H9 (cell line): ENCODE results near the gene ALKBH5. TPM values are rescaled to one million over a fixed set of nuclear protein-coding genes. Genes with fewer than 3 reads are reported as not detected.

Experiments
- DNase-seq: peaks from one replicate; pipeline ENCODE4 v3.0.0-alpha.2; 2017
- H2AFZ ChIP-seq: one replicate; pipeline ENCODE4 v1.6.1; 2013; ENCODE audit warnings: mild to moderate bottlenecking, low read length, control low read depth, moderate library complexity
- H2AK5ac ChIP-seq: 2 replicates; pipeline ENCODE4 v1.6.1; 2013; ENCODE audit warnings: low read length, control low read depth, mixed read lengths; ENCODE audit not compliant: insufficient read length
- H2BK120ac ChIP-seq: one replicate; pipeline ENCODE4 v1.6.1; 2013; ENCODE audit warnings: low read depth, mild to moderate bottlenecking, low read length, control low read depth, inconsistent platforms; ENCODE audit not compliant: poor library complexity, severe bottlenecking
- H2BK12ac ChIP-seq: 2 replicates; pipeline ENCODE4 v1.6.1; 2013; ENCODE audit warnings: low read length, control low read depth, mixed read lengths, low read depth; ENCODE audit not compliant: insufficient read length
- H2BK15ac ChIP-seq: 2 replicates; pipeline ENCODE4 v1.6.1; 2013; ENCODE audit warnings: low read depth, low read length, control low read depth
- H2BK20ac ChIP-seq: one replicate; pipeline ENCODE4 v1.6.1; 2013; ENCODE audit warnings: low read depth, mild to moderate bottlenecking, low read length, control low read depth, inconsistent platforms; ENCODE audit not compliant: poor library complexity, severe bottlenecking
- H2BK5ac ChIP-seq: 2 replicates; pipeline ENCODE4 v1.6.1; 2013; ENCODE audit warnings: low read length, control low read depth, mixed read lengths; ENCODE audit not compliant: insufficient read length
- H3K14ac ChIP-seq: 2 replicates; pipeline ENCODE4 v1.6.1; 2013; ENCODE audit warnings: low read length, control low read depth; ENCODE audit not compliant: insufficient read depth
- H3K18ac ChIP-seq: 2 replicates; pipeline ENCODE4 v1.6.1; 2013; ENCODE audit warnings: low read depth, mild to moderate bottlenecking, mixed read lengths, low read length, control low read depth; ENCODE audit not compliant: insufficient read length
- H3K23ac ChIP-seq: 2 replicates; pipeline ENCODE4 v1.6.1; 2013; ENCODE audit warnings: low read length, control low read depth, mixed read lengths, low read depth; ENCODE audit not compliant: insufficient read length
- H3K23me2 ChIP-seq: 2 replicates; pipeline ENCODE4 v1.6.1; 2013; ENCODE audit warnings: low read depth, mild to moderate bottlenecking, mixed read lengths, low read length, control low read depth; ENCODE audit not compliant: insufficient read length, poor library complexity, severe bottlenecking
- H3K27ac ChIP-seq: 2 replicates; pipeline ENCODE4 v1.5.1; 2013; ENCODE audit warnings: low read length, control low read depth, mixed read lengths, low read depth; ENCODE audit not compliant: insufficient read length
- H3K27me3 ChIP-seq: 2 replicates; pipeline ENCODE4 v1.6.1; 2013; ENCODE audit warnings: low read length, control low read depth, inconsistent platforms; ENCODE audit not compliant: insufficient read depth
- H3K4ac ChIP-seq: 2 replicates; pipeline ENCODE4 v1.6.1; 2013; ENCODE audit warnings: low read depth, mild to moderate bottlenecking, control low read depth, inconsistent platforms, low read length, moderate library complexity
- H3K4me1 ChIP-seq: 2 replicates; pipeline ENCODE4 v1.6.1; 2013; ENCODE audit warnings: low read length, control low read depth, inconsistent platforms; ENCODE audit not compliant: insufficient read depth
- H3K4me2 ChIP-seq: 2 replicates; pipeline ENCODE4 v1.6.1; 2013; ENCODE audit warnings: low read length, control low read depth, mixed read lengths; ENCODE audit not compliant: insufficient read length, insufficient read depth
- H3K56ac ChIP-seq: 2 replicates; pipeline ENCODE4 v1.6.1; 2013; ENCODE audit warnings: low read depth, mild to moderate bottlenecking, mixed read lengths, low read length, control low read depth; ENCODE audit not compliant: insufficient read length
- H3K79me1 ChIP-seq: 2 replicates; pipeline ENCODE4 v1.6.1; 2013; ENCODE audit warnings: low read depth, mild to moderate bottlenecking, moderate library complexity, low read length, control low read depth, inconsistent platforms; ENCODE audit not compliant: insufficient read depth, poor library complexity, severe bottlenecking
- H3K79me2 ChIP-seq: 2 replicates; pipeline ENCODE4 v1.6.1; 2013; ENCODE audit warnings: low read length, control low read depth, inconsistent platforms; ENCODE audit not compliant: insufficient read depth
- H3K9ac ChIP-seq: 2 replicates; pipeline ENCODE4 v1.6.1; 2013; ENCODE audit warnings: low read length, control low read depth, mixed read lengths; ENCODE audit not compliant: insufficient read length; ENCODE audit errors: extremely low read depth
- H3K9me3 ChIP-seq: one replicate; pipeline ENCODE4 v1.6.1; 2013; ENCODE audit warnings: low read depth, low read length, inconsistent platforms; ENCODE audit not compliant: control insufficient read depth
- H3T11ph ChIP-seq: one replicate; pipeline ENCODE4 v1.6.1; 2013; ENCODE audit warnings: mild to moderate bottlenecking, low read length, control low read depth, inconsistent platforms
- H4K20me1 ChIP-seq: one replicate; pipeline ENCODE4 v1.6.1; 2013; ENCODE audit not compliant: control insufficient read depth, insufficient read length, insufficient read depth
- H4K5ac ChIP-seq: 2 replicates; pipeline ENCODE4 v1.6.1; 2013; ENCODE audit warnings: low read depth, mild to moderate bottlenecking, mixed read lengths, low read length, control low read depth; ENCODE audit not compliant: insufficient read length
- H4K8ac ChIP-seq: replicated peaks from 2 replicates; pipeline ENCODE4 v1.6.1; 2013; ENCODE audit warnings: low read length, control low read depth, mixed read lengths, low read depth; ENCODE audit not compliant: insufficient read length
- H4K91ac ChIP-seq: 2 replicates; pipeline ENCODE4 v1.6.1; 2013; ENCODE audit warnings: low read depth, mild to moderate bottlenecking, moderate library complexity, mixed read lengths, low read length, control low read depth; ENCODE audit not compliant: insufficient read length
- H3K27ac Mint-ChIP-seq, 3 experiments: 2 replicates in 2 of 3; 3 replicates in 1 of 3; pipeline ENCODE4 v1.8.0; 2020 to 2021; ENCODE audit warnings: mixed read lengths in 3 of 3, mild to moderate bottlenecking in 1 of 3, moderate library complexity in 1 of 3
- H3K27me3 Mint-ChIP-seq: 2 replicates; pipeline ENCODE4 v1.8.0; 2021; ENCODE audit warnings: low read depth, mild to moderate bottlenecking, moderate library complexity, mixed read lengths
- H3K36me3 Mint-ChIP-seq, 3 experiments: 2 replicates in 2 of 3; 3 replicates in 1 of 3; pipeline ENCODE4 v1.8.0; 2020 to 2021; ENCODE audit warnings: low read depth in 3 of 3, mixed read lengths in 3 of 3; ENCODE audit not compliant: insufficient read depth in 1 of 3
- H3K4me1 Mint-ChIP-seq, 2 experiments: 2 replicates each; pipeline ENCODE4 v1.8.0; 2020; ENCODE audit warnings: mixed read lengths in 2 of 2
- H3K4me3 Mint-ChIP-seq, 2 experiments: 2 replicates in 1 of 2; 3 replicates in 1 of 2; pipeline ENCODE4 v1.8.0; 2020 to 2021; ENCODE audit warnings: mild to moderate bottlenecking in 2 of 2, mixed read lengths in 2 of 2, moderate library complexity in 1 of 2
- H3K9me3 Mint-ChIP-seq, 2 experiments: 2 replicates in 1 of 2; 3 replicates in 1 of 2; pipeline ENCODE4 v1.8.0; 2020; ENCODE audit warnings: mild to moderate bottlenecking in 2 of 2, mixed read lengths in 2 of 2, moderate library complexity in 1 of 2
- CTCF ChIP-seq: fragments of 200-600 bp; sonication (generic); conservative IDR thresholded peaks from 3 replicates; pipeline ENCODE4 v1.8.0; 2021; ENCODE audit warnings: antibody characterized with exemption, mild to moderate bottlenecking
- WGBS: extraction: QIAGEN DNeasy Blood & Tissue Kit; methylation state at CpG from one replicate; pipeline ENCODE4 v1.1.7; 2013; ENCODE audit warnings: missing lambda C conversion rate, low lambda C conversion rate, mixed read lengths; ENCODE audit not compliant: insufficient read length; ENCODE audit errors: extremely low coverage; 5-methylcytosine and 5-hydroxymethylcytosine counted together
- total RNA-seq: library from RNA; stranded (reverse); gene quantifications from 2 replicates; pipeline ENCODE4 v1.2.1, GENCODE V29; 2021

The ALKBH5 gene
- total RNA-seq, 1 experiment from 2014 or later, result 89.8 TPM

GRCh38 chr17:18185832-18186626 lies 2.4 kb downstream of the ALKBH5 start:
- peaks cover 9% of the 10 kb centered on the region; the same call in 1 of the 2 replicates for H3K4me1 ChIP-seq
- H3K27me3 Mint-ChIP-seq, result no peaks in the 10 kb centered on the region
- WGBS, result no CpG with 5 or more reads among the region's 10 CpGs

More at GRCh38 chr17:18185832-18186626, 2.4 kb downstream of the ALKBH5 start:
- peaks cover 16 to 51% (median 30%) of the 10 kb centered on the region in 3 experiments; a peak in 6 of 7 replicates for H3K36me3 Mint-ChIP-seq
- H3K27ac Mint-ChIP-seq, result peak overlapping the region; percentile 41 to 92 (median 64); a peak in 5 of 7 replicates
- H2BK12ac ChIP-seq, result no peak overlapping the region
- H3K9me3 ChIP-seq, result no peaks in the 10 kb centered on the region
- H4K20me1 ChIP-seq, result no peaks in the 10 kb centered on the region
- H3K23ac ChIP-seq, result no peak overlapping the region
- H3K9me3 Mint-ChIP-seq, result no peaks in the 10 kb centered on the region; a peak in 1 of 5 replicates
- no peaks in the 10 kb centered on the region for H3K27me3 ChIP-seq
- no peak for DNase-seq
- peaks cover 45 to 46% of the 10 kb centered on the region in 2 experiments for H3K4me1 Mint-ChIP-seq
- no peak overlapping the region for H2BK15ac ChIP-seq
- H3K4me2 ChIP-seq, result peak overlapping the region; percentile 72
- no peak overlapping the region for H2BK5ac ChIP-seq
- H3K4ac ChIP-seq, result no peak overlapping the region
- no peak overlapping the region for H4K8ac ChIP-seq
- H2AK5ac ChIP-seq, result no peak overlapping the region
- H3K56ac ChIP-seq, result no peak overlapping the region
- no peak overlapping the region for H4K91ac ChIP-seq
- H3K4me3 Mint-ChIP-seq, result peak overlapping the region; percentile 92 to 95
- H2BK120ac ChIP-seq, result no peak overlapping the region
- no peak overlapping the region for H3K18ac ChIP-seq
- H3K9ac ChIP-seq, result peak overlapping the region; percentile 50
- H3K27ac ChIP-seq, result no peak overlapping the region
- no peak overlapping the region for H4K5ac ChIP-seq
- peaks cover 21% of the 10 kb centered on the region for H3K23me2 ChIP-seq
- no peak overlapping the region for H2BK20ac ChIP-seq
- no peak for TF ChIP-seq CTCF
- no peak overlapping the region for H2AFZ ChIP-seq
- H3K79me2 ChIP-seq, result peaks cover 45% of the 10 kb centered on the region; the same call in 1 of the 2 replicates
- H3K79me1 ChIP-seq, result peaks cover 14% of the 10 kb centered on the region
- H3T11ph ChIP-seq, result no peak overlapping the region
- no peak overlapping the region for H3K14ac ChIP-seq
